Left ventricle myocardium inferior (tissue), 1 donor: ENCODE data around the gene CPNE4. TPM values are rescaled to one million over a fixed set of nuclear protein-coding genes. Genes with fewer than 3 reads are reported as not detected.

Experiments used
- DNase-seq: peaks from one replicate; pipeline ENCODE4 v3.0.0-alpha.2; 2020
- H3K27ac ChIP-seq: fragments of 200-600 bp; replicated peaks from 2 replicates; pipeline ENCODE4 v1.8.0; 2021
- H3K27me3 ChIP-seq: fragments of 200-600 bp; 2 replicates; pipeline ENCODE4 v1.8.0; 2021; ENCODE audit warnings: low read depth
- H3K36me3 ChIP-seq: fragments of 200-600 bp; 2 replicates; pipeline ENCODE4 v1.8.0; 2021
- H3K4me1 ChIP-seq: fragments of 200-600 bp; 2 replicates; pipeline ENCODE4 v1.8.0; 2021
- H3K4me3 ChIP-seq: fragments of 200-600 bp; 2 replicates; pipeline ENCODE4 v1.8.0; 2021; ENCODE audit warnings: mild to moderate bottlenecking, moderate library complexity
- H3K9me3 ChIP-seq: fragments of 200-600 bp; replicated peaks from 2 replicates; pipeline ENCODE4 v1.8.0; 2021
- intact Hi-C: fragments of 100-400 bp; cut with micrococcal nuclease; formaldehyde crosslinking; loops from one replicate; pipeline ENCODE4 v1.11.0; 2022
- total RNA-seq: library from RNA; stranded (reverse); fragmentation: NEBNext Ultra II Directional; extraction: Animal tissue kit (Norgen Biotek cat#: 25700); gene quantifications from one replicate; pipeline ENCODE4 v1.2.1, GENCODE V29; 2021
- TF ChIP-seq, protein P1 (sequence below): fragments of 200-600 bp; IDR thresholded peaks from 2 replicates; pipeline ENCODE4 v1.8.0; 2021; ENCODE audit warnings: antibody characterized with exemption, mild to moderate bottlenecking, borderline replicate concordance
- donor health status: DM: no; HTN: yes; CAD: no; lungs with severe emphysema.

CPNE4 gene
- total RNA-seq, 1 donor from 2014 or later, result 17.9 TPM

GRCh38 chr3:131711114-131711768 is 323.6 kb downstream of the CPNE4 start:
- no peak for DNase-seq

GRCh38 chr3:131708241-131708640 is 326.6 kb downstream of the CPNE4 start:
- TF ChIP-seq, protein P1, sequence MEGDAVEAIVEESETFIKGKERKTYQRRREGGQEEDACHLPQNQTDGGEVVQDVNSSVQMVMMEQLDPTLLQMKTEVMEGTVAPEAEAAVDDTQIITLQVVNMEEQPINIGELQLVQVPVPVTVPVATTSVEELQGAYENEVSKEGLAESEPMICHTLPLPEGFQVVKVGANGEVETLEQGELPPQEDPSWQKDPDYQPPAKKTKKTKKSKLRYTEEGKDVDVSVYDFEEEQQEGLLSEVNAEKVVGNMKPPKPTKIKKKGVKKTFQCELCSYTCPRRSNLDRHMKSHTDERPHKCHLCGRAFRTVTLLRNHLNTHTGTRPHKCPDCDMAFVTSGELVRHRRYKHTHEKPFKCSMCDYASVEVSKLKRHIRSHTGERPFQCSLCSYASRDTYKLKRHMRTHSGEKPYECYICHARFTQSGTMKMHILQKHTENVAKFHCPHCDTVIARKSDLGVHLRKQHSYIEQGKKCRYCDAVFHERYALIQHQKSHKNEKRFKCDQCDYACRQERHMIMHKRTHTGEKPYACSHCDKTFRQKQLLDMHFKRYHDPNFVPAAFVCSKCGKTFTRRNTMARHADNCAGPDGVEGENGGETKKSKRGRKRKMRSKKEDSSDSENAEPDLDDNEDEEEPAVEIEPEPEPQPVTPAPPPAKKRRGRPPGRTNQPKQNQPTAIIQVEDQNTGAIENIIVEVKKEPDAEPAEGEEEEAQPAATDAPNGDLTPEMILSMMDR, result no peak
- intact Hi-C loops, result no loop called here
- no peak for DNase-seq
- H3K27me3 ChIP-seq, result no peaks in the 10 kb centered on the region
- H3K36me3 ChIP-seq, result no peaks in the 10 kb centered on the region
- no peak overlapping the region for H3K4me3 ChIP-seq
- no peaks in the 10 kb centered on the region for H3K4me1 ChIP-seq
- H3K9me3 ChIP-seq, result no peaks in the 10 kb centered on the region
- H3K27ac ChIP-seq, result no peak overlapping the region

More at GRCh38 chr3:131711114-131711768, 323.6 kb downstream of the CPNE4 start:
- H3K27me3 ChIP-seq, result no peaks in the 10 kb centered on the region
- H3K9me3 ChIP-seq, result no peaks in the 10 kb centered on the region
- H3K27ac ChIP-seq, result no peak overlapping the region
- TF ChIP-seq, protein P1, result no peak
- no peaks in the 10 kb centered on the region for H3K4me1 ChIP-seq
- intact Hi-C loops, result no loop called here
- H3K4me3 ChIP-seq, result no peak overlapping the region
- H3K36me3 ChIP-seq, result no peaks in the 10 kb centered on the region

GRCh38 chr3:131705558-131706051 is 329.2 kb downstream of the CPNE4 start:
- Histone ChIP-seq H3K4me3 (no peak overlapping the region), H3K27ac (no peak overlapping the region), H3K9me3 (no peaks in the 10 kb centered on the region), H3K36me3 (no peaks in the 10 kb centered on the region), H3K4me1 (no peaks in the 10 kb centered on the region), H3K27me3 (no peaks in the 10 kb centered on the region)
- no peak for DNase-seq
- TF ChIP-seq, protein P1, result no peak
- intact Hi-C loops, result no loop called here

DNA sequence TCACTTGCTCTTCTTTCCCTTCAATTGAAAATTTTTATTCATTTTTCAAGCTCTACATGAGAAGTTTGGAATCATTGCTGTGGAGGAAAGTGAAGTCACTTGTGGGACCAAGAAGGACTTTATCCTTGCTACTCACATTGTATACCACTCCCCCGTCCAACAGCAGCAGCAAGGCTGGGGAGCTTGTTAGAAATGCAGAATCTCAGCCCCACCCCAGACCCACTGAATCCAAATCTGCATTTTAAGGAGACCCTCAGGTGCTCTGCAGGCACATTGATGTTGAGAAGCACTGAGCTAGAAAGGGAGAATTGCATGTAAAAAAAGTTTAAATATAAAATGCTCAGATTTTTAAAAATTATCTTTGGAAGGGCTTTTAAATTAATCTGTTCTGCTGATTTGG is 329.7 kb downstream of the CPNE4 start:
- no peaks in the 10 kb centered on the region for H3K36me3 ChIP-seq
- H3K27me3 ChIP-seq, result no peaks in the 10 kb centered on the region
- H3K27ac ChIP-seq, result no peak overlapping the region
- intact Hi-C loops, result no loop called here
- TF ChIP-seq, protein P1, result no peak
- H3K4me1 ChIP-seq, result no peaks in the 10 kb centered on the region
- no peaks in the 10 kb centered on the region for H3K9me3 ChIP-seq
- no peak for DNase-seq
- H3K4me3 ChIP-seq, result no peak overlapping the region

- no peak overlapping the region for H3K27ac ChIP-seq
These were observed 330.7 kb downstream of the CPNE4 start for GRCh38 chr3:131704098-131704497.

More at GRCh38 chr3:131704098-131704497, 330.7 kb downstream of the CPNE4 start:
- DNase-seq, result no peak
- no peaks in the 10 kb centered on the region for H3K27me3 ChIP-seq
- no peak overlapping the region for H3K4me3 ChIP-seq
- TF ChIP-seq, protein P1, result no peak
- intact Hi-C loops, result no loop called here
- no peaks in the 10 kb centered on the region for H3K9me3 ChIP-seq
- H3K4me1 ChIP-seq, result no peaks in the 10 kb centered on the region
- H3K36me3 ChIP-seq, result no peaks in the 10 kb centered on the region
